Superior temporal gyrus (tissue), 1 donor: ENCODE results near the gene VPS36.
A peak's percentile ranks its signal among the peaks of the same experiment; 100 is the strongest.
"Not testable (repeated sequence)": the region's sequence is repeated elsewhere in the genome, so short reads cannot be mapped to it uniquely, and the experiment has no call there.

Source experiments
- DNase-seq: peaks from one replicate; pipeline ENCODE4 v3.0.0-alpha.2; 2016; ENCODE audit errors: extremely low spot score

Gene VPS36, protein sequence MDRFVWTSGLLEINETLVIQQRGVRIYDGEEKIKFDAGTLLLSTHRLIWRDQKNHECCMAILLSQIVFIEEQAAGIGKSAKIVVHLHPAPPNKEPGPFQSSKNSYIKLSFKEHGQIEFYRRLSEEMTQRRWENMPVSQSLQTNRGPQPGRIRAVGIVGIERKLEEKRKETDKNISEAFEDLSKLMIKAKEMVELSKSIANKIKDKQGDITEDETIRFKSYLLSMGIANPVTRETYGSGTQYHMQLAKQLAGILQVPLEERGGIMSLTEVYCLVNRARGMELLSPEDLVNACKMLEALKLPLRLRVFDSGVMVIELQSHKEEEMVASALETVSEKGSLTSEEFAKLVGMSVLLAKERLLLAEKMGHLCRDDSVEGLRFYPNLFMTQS

DNA sequence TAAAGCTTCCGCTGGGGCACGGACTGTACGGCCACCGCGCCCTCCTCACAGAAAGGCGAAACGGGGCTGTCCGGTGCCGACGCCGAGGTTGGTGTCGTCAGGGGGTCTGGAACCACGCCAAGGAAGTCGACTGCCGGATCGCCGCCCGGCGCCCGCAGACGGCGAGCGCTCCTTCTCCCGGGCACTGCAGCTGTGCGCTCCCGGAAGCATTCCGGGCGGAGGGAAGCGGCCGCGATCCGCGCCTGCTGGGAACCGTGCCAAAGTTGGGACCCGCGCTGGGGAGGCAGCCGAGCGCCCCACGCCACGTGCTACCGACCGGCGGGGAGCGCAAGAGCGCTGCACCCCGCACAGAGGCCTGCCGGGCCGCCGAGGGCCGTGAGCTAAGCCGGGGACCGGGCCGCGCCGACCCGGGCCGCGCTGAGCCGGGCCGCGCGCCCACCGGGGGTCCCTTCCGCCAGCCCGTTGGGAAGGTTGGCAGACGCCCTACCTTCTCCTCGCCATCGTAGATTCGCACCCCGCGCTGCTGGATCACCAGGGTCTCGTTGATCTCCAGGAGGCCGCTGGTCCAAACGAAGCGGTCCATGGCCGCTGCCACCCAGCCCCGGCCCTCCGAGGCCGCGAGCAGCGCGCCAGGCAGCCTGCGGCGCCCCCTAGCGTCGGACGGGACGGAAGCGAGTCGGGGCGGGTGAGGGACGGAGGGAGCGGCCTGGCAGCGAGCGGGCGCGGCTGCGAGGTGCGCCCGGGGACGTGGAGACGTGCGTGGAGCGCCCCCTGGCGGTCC lies at the start of gene VPS36:
Gene VPS36 (minus strand): TSS at position 623 of the 781 bp plus-strand sequence. CDS start 40 bp downstream, at position 583.
- peak; percentile 97 for DNase-seq

DNA sequence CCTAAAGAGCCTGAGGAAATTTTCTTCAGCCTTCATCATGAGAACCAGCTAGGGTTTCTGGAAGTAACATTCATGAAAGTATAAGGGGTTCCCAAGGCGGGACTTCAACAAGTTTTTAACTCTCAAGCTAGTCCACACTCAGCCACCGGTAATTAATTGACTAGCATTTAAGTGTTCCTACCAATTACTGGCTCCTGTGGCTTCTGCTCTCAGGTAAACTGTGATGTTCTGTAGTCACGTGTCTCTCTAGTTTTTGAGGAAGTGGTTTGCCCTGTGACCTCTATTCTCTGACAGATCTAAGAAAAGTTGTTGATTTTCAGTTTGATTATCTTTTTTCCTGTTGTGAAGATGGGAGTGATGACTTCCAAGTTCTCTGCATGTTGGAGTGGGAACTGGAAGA lies 47.5 kb upstream of the VPS36 start:
- not testable (repeated sequence) for DNase-seq

DNA sequence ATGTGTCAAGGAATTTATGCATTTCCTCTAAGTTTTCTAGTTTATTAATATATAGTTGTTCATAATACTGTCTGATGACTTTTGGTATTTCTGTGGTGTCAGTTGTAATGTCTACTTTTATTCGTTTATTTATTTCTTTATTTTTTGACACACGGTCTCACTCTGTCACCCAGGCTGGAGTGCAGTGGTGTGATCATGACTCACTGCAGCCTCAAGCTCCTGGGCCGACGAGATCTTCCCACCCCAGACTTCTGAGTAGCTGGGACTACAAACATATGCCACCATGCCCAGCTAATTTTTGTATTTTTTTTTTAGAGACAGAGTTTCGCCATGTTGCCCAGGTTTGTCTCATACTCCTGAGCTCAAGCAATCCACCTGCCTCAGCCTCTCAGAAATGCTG lies 43.8 kb upstream of the VPS36 start:
- not testable (repeated sequence) for DNase-seq

DNA sequence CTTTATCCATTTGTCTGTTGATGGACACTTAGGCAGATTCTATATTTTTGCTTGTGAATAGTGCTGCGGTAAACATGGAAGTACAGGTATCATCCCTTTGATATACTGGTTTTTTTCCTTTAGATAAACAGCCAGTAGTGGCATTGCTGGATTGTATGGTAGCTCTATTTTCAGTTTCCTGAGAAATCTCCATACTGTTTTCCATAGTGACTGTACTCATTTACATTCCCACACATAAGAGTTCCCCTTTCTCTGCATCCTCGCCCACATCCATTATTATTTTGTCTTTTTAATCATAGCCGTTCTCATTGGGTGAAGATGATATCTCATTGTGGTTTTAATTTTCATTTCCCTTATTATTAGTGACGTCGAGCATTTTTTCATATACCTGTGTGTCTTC lies 40.6 kb upstream of the VPS36 start:
- DNase-seq = not testable (repeated sequence)

DNA sequence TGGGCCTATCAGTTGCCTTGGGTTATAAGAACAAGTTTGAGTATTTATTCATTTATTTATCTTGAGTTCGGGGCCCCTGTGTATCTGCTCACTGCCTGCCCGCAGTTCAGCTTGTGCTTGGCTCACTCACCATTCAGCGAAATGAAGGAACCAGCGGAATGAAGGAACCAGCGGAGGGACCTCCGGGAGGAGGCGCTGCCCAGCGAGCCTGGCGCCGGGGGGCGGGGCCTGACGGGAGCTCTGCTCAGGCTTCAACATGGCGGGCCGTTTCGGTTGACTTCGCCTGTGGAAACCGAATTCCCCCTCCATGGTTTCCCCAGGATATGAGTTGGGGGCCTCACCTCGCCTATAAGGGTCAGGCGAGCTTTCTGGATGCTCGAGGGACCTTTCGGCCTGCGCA lies 38.3 kb upstream of the VPS36 start:
- DNase-seq = not testable (repeated sequence)

DNA sequence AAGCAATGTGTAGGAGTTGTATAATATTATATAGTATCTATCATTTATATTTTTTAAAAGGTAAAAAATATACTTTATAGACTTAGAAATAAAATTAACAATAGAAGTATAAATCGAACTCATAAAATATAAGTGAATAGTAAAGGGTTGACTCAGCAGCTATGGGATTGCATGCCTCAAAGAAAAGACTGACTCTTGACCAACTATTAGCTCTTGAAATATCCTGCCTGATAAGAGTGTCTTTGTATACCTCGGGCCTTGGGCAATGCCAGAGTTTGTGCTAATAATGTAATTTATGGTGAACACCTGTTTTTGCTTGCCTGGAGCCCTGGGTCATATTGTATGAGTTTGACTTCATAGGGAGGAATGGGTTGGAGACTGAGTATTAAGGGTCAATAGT lies 36.6 kb upstream of the VPS36 start:
- not testable (repeated sequence) for DNase-seq

DNA sequence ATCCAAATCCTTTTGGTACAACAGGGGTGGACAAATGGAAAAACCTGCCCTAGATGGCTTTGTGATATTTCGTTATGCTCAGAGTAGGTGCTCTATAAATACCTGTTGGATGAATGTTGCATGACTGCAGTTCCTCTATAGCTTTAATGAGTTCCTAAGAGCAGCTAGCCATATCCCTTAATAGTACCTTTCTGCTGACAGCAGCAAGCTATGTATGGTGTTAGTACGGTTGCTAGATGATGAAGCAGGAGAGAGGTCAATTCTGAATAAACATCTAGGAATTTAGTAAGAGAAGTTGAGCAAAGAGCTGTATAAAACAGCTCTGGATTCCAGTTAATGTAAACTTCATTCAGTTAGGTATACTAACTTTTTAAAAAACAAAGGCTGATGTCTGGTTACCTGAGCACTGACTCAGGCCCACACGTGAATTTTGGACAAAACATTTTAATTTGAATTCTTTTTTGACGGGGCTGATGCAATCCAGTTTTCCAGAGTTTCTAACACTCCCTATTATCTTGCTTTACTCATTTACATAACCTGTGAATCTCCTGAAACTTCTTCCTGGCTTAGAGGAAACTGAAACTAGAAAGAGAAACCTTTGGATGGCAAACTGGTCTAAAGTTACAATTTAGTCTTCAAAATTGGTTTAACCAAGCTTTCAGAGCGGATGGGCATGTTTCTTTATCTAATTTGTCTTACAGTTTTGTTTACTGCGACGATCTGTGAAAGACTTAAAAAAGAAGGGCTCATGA lies 30.4 kb upstream of the VPS36 start:
- DNase-seq = not testable (repeated sequence)

DNA sequence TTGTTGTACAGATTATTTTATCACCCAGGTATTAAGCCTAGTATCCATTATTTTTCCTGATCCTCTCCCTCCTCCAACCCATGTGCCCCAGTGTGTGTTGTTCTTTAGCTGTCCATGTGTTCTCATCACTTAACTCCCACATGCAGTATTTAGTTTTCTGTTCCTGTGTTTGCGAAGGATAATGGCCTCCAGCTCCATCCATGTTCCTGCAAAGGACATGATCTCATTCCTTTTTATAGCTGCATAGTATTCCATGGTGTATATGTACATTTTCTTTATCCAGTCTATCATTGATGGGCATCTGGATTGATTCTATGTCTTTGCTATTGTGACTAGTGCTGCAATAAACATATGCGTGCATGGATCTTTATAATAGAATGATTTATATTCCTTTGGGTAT lies 18.1 kb upstream of the VPS36 start:
- not testable (repeated sequence) for DNase-seq

DNA sequence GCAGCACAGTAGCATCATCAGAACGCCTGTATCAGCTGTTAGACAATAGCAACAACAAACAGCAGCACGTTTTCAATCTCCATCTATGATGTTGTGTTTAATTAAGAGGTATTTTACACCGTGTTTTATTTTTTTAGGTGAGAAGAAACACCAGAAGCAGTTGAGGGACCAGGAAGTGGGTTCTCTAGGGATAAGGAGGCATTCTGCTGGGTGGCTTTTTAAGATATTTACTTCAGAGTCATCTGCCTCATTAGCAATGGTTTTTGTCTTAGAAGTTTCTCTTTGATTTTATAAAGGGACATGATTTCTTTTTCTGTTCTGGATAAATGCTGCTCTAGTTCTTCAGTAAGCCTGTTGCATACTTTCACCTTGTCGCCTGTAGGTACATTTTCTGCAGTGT lies 13.1 kb upstream of the VPS36 start:
- no peak for DNase-seq

DNA sequence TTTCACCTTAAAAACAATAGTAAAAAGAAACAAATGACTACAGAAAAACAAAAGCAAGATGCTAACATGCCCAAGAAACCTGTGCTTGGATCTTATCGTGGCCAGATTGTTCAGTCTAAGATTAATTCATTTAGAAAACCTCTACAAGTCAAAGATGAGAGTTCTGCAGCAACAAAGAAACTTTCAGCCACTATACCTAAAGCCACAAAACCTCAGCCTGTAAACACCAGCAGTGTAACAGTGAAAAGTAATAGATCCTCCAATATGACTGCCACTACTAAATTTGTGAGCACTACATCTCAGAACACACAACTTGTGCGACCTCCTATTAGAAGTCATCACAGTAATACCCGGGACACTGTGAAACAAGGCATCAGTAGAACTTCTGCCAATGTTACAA lies 10.8 kb upstream of the VPS36 start:
- DNase-seq = no peak

DNA sequence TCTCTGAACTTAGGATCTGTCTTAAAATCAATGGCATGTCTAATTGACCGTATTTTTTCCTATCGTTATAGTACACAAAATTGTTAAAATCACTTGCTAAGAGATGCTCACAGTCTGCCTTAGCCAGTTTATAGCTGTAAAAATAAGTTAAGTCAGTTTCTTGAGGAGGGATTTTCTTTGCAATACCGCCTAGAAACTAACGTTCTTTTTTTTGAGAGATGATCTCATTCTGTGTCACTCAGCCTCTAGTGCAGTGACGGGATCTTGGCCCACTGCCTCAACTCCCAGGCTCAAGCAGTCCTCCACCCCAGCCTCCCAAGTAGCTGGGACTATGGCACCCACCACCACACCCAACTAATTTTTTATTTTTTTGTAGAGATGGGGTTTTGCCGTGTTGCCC lies 9.2 kb upstream of the VPS36 start:
- DNase-seq = no peak

DNA sequence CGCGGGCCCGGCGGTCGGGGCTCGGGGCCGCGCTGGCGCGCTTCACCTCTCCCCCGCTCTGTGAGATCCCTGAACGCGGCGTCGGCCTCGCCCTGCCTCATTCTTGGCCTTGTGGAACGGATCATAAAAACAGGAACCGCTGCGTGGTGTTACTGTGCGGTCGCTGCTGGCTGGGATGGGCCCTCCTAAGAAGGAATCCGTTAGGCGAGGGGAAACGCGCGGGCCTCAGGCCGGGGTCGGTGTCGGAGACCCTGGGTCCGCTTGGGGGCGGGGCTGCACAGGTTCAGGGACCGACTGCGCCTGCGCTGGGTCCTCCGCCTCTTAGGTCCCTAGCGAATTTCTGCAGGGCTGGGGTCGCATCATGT lies 5.2 kb upstream of the VPS36 start:
- DNase-seq = peak; percentile 48

DNA sequence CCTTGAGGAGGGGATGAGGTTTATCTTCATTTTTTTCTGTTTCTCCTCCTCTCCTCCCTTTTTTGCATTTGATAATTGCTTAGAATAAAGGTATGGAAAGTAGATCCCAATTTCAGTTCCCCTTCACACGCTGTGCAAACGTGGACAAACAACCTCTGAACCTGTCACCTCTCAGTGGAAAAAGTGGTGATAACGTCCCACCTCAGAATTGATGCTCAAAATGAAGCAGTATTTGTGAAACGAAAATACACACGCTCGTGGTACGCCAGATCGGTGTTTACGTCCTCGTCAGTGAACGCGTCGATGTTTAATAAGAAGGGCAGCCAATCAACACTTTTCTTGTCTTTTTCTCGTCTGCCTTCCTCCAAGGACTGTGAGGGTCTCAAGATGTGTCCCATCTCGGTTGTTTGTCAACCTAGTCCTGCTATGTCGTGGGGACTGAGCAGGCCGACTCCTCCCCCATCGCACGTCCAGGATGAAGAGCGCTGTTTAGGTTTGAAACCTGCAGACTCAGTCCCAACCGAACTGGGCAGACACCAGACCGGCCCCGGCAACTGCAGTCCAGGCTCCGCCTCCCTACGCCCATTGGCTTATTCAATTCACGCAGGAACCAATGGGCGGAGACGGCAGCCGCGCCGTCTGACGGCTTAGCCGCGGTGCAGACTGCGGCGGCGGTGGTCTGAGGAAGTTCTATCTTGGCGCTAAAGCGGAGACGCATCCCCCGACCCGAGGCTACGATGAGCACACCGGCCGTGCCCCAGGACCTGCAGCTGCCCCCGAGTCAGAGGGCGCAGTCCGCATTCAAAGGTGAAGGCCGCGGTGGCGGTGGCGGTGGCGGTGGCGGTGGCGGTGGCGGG lies 4.6 kb upstream of the VPS36 start, which contains the start of gene CKAP2:
Gene CKAP2 (plus strand): TSS at position 659 of the 857 bp plus-strand sequence. CDS start 79 bp downstream, at position 738.
- peak; percentile 94 for DNase-seq

DNA sequence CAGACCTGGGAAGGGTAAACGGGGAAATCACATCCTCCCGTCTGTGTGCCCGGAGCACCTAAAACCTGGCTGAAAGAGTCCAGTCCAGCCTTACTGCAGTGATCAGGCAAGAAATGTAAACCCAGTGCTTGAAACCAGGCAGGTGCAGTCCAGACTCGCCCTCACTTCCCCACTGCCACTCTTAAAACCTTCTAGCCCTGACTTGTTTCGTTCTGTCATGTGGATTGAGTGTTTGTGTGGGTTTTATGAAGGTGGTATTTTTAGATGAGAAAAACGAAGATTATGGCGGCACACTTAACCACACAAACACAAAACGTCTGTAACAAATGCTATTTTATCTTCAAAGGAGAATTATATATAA lies 4.0 kb upstream of the VPS36 start:
- no peak for DNase-seq

DNA sequence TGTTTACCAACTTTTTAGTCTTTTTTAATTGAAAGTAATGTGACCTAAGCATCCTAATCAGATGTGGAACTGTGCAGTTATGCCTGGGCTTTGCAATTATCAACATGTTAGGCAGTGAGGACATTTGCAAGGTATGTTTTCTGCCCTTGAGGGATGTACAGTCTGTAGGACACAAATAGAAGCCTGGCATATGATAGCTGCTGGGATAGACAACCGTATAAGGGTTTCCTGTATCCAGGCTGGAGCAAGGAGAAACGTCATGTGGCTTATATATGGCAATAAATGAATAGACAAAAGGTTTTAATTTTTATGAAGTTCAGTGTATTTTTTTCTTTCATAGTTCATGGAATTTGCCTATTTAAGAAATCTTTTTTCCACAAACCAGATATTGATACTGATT lies 2.0 kb upstream of the VPS36 start:
- no peak for DNase-seq

DNA sequence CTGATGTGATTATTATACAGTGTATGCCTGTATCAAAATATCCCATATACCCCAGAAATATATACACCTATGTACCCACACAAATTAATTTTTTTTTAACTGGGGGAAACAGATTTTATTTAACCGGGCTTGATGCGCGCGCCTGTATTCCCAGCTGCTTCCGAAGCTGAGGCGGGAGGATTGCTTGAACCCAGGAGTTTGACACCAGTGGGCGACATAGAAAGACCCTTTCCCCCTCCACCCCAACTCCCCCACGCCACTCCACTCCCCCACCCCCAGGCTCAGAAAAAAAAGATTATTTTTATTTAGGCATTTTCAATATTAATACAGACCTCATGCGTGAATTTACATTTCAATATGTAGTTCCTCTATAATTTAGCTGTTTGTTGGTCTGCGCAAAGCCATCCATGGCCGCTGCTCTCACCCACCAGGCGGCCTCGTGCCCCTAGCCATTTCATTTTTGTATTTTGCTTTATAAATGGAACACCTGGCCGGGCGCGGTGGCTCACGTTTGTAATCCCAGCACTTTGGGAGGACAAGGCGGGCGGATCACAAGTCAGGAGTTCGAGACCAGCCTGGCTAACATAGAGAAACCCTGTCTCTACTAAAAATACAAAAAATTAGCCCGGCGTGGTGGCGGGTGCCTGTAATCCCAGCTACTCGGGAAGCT lies 836 bp upstream of the VPS36 start:
- no peak for DNase-seq

DNA sequence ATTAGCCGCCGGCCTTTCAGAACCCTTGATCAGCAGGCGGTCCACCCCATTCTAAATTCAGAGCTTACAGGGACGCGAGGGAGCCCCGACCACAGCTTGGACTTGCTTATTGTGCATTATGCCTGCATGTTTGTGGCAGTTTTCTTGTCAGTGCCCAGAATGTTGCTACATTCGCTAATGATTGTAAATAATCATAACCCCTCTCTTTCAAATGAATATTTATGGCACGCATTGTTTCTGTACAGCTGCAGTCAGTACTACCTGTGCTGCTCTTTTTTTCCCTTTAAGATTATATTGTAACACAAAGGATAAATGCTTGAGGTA lies 321 bp upstream of the VPS36 start:
- DNase-seq = no peak

DNA sequence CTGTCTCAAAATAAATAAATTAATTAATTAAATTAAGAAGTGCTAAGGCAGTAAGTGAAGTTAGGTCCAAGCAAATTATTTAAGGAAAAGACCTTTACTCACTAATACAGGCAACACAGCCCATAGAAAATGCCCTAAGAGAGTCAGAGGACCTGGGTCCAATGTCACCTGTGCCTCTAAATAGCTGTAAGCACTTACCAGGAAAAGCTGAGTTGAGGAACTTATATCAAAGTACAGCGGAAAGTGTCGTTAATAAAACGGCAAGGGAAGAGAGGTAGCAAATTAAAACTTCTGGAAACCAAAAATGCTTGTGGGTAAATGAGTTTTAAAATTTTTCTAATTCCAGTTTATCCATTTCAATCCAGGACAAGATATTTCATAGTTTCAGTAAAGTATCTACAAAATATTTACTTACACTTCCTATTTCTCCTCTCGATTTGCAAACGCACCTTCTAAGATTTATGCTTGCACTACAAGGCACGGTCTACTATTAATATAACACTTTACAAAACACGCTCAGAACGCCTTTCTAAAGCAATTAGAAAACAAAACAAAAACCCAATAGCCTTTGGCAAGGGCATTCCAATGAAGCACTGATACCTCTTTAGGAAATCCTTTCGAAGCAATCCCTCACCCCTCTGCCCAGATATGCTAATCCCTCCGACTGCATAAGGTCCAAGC lies 963 bp downstream of the VPS36 start:
- peak; percentile 59 for DNase-seq

DNA sequence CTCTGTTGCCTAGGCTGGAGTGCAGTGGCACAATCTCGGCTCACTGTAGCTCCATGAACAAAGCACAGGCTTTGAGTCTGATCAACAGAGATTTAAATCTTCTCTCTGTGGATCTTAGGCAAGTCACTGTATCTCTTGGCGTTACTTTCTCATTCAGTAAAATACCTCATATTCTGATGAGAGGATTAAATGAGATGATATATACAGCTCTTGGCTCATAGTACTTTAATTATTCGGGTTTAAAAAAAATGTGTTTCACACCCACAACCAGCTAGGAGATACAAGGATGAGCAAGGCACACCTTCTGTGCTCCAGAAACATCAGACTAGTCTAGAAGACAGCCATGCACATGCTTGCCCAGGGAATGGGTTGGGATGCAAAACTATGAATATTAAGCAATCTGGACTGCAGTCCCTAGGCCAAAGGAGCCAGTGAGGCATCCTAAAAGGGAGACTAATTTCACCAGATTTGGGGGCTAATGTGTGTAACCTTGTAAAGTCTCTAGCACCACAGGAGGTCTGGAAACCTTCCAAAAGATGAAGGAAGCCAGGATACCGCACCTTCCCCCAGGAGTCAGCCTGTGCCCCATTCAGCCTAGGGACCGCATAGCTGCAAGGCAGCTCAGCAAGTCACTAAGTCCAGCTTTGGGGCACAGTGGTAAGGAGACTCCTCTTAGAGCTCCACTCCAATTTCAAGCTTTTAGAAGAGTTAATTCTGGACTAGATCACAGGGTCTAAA lies 2.5 kb downstream of the VPS36 start:
- DNase-seq = no peak

DNA sequence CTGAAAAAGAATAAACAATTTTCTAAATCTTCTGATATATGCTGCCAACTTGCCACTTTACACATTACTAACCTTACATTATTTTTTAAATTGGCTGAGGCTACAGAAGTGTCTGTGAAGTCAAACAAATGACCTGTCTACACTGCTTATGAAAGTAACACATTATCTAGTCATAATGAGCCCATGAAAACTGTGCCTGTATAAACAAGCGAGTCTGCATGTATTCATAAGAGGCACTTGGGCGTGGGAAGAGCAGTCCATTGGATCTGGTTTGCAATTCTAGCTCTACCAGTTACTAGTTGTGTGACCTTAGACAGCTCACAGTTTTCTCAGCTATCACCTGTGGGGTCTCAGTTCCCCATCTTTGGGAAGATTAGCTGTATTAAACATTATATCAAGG lies 3.1 kb downstream of the VPS36 start:
- no peak for DNase-seq
